ENCODE measurements around the gene SHFL.
A peak's percentile ranks its signal among the peaks of the same experiment; 100 is the strongest.

The SHFL gene

GRCh38 chr19:10109528-10109927, 23.4 kb downstream of the SHFL start:
- DNase-seq (ENCODE audit: low read depth): no peak

GRCh38 chr19:10110076-10110971, 24.2 kb downstream of the SHFL start:
- DNase-seq (ENCODE audit: low read depth): no peak

GRCh38 chr19:10110972-10111317, 24.8 kb downstream of the SHFL start:
- DNase-seq (ENCODE audit: low read depth): no peak

GRCh38 chr19:10111405-10111811, 25.3 kb downstream of the SHFL start, which contains the start of gene P2RY11:
Gene P2RY11 (plus strand): TSS chr19:10111693. CDS start chr19:10111722, 29 bp downstream.
- no peak for DNase-seq (ENCODE audit: low read depth)

GRCh38 chr19:10112037-10112761, 26.1 kb downstream of the SHFL start:
- no peak for DNase-seq (ENCODE audit: low read depth)

- no peak for DNase-seq (ENCODE audit: low read depth)
Measured at GRCh38 chr19:10112895-10113591, 26.9 kb downstream of the SHFL start.

- DNase-seq (ENCODE audit: low read depth): no peak
Measured at GRCh38 chr19:10113592-10113963, 27.5 kb downstream of the SHFL start.

- DNase-seq (ENCODE audit: low read depth): no peak
Measured at GRCh38 chr19:10113964-10114650, 28.0 kb downstream of the SHFL start.

GRCh38 chr19:10114651-10115391, 28.7 kb downstream of the SHFL start:
- DNase-seq (ENCODE audit: low read depth): no peak

- DNase-seq (ENCODE audit: low read depth): no peak
Measured at GRCh38 chr19:10115392-10116084, 29.4 kb downstream of the SHFL start.

- no peak for DNase-seq (ENCODE audit: low read depth)
Measured at GRCh38 chr19:10116085-10116865, 30.2 kb downstream of the SHFL start.

- no peak for DNase-seq (ENCODE audit: low read depth)
Measured at GRCh38 chr19:10116866-10117616, 30.9 kb downstream of the SHFL start.

- no peak for DNase-seq (ENCODE audit: low read depth)
Measured at GRCh38 chr19:10118960-10119359, 32.8 kb downstream of the SHFL start.

GRCh38 chr19:10120538-10121189, 34.5 kb downstream of the SHFL start:
- peak; percentile 69 for DNase-seq (ENCODE audit: low read depth)

GRCh38 chr19:10122045-10122444, 35.9 kb downstream of the SHFL start:
- DNase-seq (ENCODE audit: low read depth): no peak

GRCh38 chr19:10124429-10124828, 38.3 kb downstream of the SHFL start:
- DNase-seq (ENCODE audit: low read depth): no peak

- DNase-seq (ENCODE audit: low read depth): no peak
Measured at GRCh38 chr19:10126213-10126639, 40.1 kb downstream of the SHFL start.

GRCh38 chr19:10132905-10133304, 46.8 kb downstream of the SHFL start:
- no peak for DNase-seq (ENCODE audit: low read depth)

- no peak for DNase-seq (ENCODE audit: low read depth)
Measured at GRCh38 chr19:10133596-10133995, 47.5 kb downstream of the SHFL start.
